EL (cell line): ENCODE data around the gene SYTL3.
A peak's percentile ranks its signal among the peaks of the same experiment; 100 is the strongest.
"Not testable (repeated sequence)": the region's sequence is repeated elsewhere in the genome, so short reads cannot be mapped to it uniquely, and the experiment has no call there.

Source experiments
- DNase-seq: peaks from one replicate; pipeline ENCODE4 v3.0.0-alpha.2; 2016

SYTL3 gene

GRCh38 chr6:158649289-158650143 lies at the start of gene SYTL3:
Gene SYTL3 (plus strand): TSS chr6:158650054. CDS start chr6:158663269, 13,215 bp downstream.
- DNase-seq: peak; percentile 78

DNA sequence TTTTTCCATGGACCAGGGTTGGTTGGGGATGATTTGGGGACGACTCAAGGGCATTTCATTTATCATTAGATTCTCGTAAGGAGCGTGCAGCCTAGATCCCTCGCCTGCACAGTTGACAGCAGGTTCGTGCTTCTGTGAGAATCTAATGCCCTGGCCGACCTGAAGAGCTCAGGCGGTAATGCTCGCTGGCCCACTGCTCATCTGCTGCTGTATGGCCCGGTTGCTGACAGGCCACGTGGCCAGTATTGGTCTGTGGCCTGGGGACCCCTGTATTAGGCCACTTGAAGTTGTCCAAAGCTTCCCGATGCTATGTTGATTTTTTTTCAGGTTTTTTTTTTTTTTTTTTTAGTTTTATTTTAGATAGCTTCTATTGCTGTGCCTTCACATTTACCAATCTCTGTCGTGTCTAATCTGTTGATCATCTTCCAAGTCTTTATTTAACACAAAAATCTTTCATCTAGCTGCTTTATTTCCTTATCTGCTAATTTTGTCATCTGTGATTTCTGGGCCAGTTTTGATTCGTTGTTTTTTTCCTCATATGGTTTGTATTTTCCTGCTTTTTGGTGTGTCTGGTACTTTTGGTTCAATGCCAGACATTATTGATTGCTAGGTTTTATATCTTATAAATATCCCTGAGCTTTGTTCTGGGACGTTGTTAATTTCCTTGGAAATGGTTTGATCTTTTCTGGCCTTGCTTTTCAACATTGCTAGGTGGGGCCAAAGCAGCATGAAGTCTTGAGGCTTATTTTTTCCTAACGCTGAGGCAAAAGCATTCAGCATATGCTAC lies 46.4 kb upstream of the SYTL3 start:
- no peak for DNase-seq

- no peak for DNase-seq
Observed at GRCh38 chr6:158604048-158604406, 45.8 kb upstream of the SYTL3 start.

GRCh38 chr6:158605266-158605878 lies 44.5 kb upstream of the SYTL3 start:
- DNase-seq: peak; percentile 64

DNA sequence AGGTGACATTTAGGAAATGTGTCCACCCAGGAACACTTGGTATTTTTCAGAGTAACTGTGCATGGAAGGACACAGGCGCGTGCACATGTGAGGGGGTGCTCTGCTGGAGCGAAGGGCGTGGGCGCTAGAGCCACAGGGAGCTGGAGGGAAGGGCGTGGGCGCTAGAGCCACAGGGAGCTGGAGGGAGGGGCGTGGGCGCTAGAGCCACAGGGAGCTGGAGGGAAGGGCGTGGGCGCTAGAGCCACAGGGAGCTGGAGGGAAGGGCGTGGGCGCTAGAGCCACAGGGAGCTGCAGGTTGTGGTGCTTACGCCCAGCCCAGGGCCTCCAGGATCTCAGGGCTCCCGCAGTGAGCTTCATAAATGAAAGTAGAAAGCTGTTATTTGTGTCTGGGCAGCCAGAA lies 43.8 kb upstream of the SYTL3 start:
- DNase-seq: not testable (repeated sequence)

DNA sequence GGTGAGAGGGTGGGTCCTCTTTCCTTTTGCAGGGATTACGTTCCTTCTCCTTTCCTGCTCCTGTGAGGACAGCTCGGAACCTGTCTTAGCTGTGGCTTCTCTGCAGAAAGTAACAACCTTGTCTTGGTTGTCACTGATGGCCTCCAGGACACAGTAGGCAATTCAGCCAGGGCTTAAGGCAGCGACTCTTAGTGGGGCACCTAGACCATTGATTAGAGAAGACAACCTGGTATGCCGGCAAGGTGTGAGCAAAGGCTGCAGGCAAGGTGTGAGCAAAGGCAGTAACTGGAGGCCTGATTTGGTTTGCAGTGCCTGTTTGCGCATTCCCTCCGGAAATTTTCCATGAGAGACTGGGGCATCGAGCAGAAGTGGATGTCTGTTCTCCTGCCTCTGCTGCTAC lies 42.9 kb upstream of the SYTL3 start:
- no peak for DNase-seq

GRCh38 chr6:158607411-158608170 lies 42.3 kb upstream of the SYTL3 start:
- peak; percentile 29 for DNase-seq

GRCh38 chr6:158608221-158608620 lies 41.6 kb upstream of the SYTL3 start:
- no peak for DNase-seq

GRCh38 chr6:158609455-158610155 lies 40.2 kb upstream of the SYTL3 start:
- DNase-seq: no peak

GRCh38 chr6:158610319-158610968 lies 39.4 kb upstream of the SYTL3 start:
- peak; percentile 12 for DNase-seq

DNA sequence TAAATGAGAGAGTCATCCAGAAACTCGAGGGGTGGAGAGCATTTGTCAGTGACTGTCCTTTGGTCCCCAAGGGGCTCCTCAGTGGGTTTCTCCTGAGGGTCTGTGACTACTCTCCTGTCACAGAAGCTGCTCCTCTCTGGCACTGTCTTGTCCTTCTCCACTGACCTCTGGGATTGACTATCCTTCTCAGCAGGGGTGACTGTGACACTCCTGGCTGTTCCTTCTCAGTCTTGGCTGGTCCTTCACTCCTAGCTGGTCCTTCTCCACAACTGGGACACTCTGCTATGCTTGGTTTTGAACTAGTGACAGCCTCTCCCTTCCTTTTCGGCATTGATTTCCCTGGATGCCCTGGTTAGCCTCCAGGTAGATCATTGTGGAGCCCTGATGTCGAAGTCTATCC lies 38.8 kb upstream of the SYTL3 start:
- DNase-seq: no peak

DNA sequence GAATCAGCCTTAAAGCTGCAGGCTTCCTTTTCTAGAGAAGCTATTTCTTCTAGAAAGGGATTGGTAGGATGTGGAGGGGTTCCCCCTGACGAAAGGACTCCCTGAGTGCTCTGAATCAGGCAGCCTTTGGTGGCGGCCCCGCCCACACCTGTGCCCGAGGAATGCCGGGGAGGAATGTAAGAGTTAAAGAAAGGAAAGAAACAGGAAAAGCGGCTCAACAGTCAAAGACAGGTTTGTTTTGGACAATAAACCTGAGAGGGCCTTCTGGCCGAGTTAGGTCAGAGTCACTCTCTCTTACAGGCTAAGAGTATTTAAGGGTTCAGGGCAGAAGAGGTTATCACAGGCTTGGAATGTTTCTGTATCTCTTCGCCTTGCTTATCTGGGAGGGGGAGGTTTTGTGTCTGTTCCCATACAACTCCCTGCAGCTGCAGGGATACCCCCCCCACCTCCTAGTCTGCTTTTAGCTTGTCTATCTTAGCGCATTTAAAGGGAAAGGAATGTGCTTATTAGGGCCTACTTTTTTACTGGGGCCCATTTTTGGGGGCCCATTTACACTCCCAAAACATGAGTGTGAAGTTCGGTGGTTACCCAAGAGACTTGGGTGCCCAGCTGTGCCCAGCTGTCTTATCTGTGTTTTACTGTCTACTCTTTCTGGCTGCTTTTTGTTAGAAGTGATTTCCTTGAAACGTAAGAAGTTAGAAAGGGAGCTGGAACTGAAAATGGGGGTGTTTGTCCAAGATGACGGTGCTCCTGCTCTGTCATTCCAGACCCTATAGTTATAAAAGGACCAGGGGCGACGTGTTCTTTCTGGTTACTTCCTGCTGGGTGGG lies 38.1 kb upstream of the SYTL3 start:
- no peak for DNase-seq

- not testable (repeated sequence) for DNase-seq
Observed at GRCh38 chr6:158614606-158615005, 35.2 kb upstream of the SYTL3 start.

DNA sequence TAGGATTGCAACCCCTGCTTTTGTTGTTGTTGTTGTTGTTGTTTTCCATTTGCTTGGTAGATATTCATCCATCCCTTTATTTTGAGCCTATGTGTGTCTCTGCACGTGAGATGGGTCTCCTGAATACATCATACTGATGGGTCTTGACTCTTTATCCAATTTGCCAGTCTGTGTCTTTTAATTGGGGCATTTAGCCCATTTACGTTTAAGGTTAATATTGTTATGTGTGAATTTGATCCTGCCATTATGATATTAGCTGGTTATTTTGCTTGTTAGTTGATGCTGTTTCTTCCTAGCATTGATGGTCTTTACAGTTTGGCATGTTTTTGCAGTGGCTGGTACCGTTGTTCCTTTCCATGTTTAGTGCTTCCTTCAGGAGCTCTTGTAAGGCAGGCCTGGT lies 31.6 kb upstream of the SYTL3 start:
- not testable (repeated sequence) for DNase-seq

GRCh38 chr6:158619922-158620801 lies 29.7 kb upstream of the SYTL3 start:
- DNase-seq: no peak

GRCh38 chr6:158620963-158621693 lies 28.7 kb upstream of the SYTL3 start:
- DNase-seq: no peak

DNA sequence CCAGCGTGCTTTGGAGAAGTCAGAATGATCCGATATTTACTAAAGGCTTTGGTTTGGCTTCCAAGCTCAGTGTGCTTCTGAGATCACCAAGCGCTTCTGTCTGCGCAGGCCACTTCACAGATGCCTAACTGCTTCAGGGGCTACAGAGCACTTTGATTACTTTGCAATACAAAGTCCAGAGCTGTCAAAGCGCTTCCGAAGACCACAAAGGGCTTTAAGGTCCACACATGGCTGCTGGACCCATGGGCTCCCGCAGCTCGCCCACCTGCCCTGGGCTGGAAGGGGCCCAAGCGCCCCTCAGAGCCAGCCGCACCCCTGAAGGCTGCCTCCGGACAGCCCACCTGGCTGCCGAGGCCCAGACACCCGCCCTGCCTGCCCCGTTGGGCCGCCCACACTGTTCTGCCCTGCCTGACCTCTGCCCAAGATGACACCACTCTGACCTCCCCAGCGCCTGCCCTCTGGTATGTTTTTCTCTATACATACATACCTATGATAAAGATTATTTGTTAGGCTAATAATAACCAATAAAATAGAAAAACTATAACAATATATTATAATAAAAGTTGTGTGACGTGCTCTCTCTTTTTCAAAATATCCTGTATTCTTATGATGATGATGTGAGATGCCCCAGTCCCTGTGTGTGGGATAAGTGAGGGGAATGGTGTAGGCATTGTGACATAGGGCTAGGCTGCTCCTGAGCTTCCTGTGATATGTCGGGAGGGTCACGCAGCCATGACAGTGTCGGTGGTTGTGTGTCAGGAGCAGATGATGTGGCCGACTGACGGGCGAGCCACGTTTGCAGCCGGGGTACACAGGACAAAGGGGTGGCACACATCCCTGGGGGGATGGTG lies 27.9 kb upstream of the SYTL3 start:
- DNase-seq: no peak
